DOHH2 (cell line): ENCODE results near the gene PEMT.

Experiments used
- H3F3A ChIP-seq: fragments of 200-600 bp; sonication (generic), shearing (Covaris generic); 2 replicates; pipeline ENCODE4 v1.6.0; 2016; ENCODE audit warnings: antibody characterized with exemption, mild to moderate bottlenecking; ENCODE audit not compliant: control insufficient read depth, insufficient read depth
- H3K27ac ChIP-seq: fragments of 200-600 bp; sonication (generic); 2 replicates; pipeline ENCODE4 v1.5.1; 2014; ENCODE audit warnings: low read depth, mild to moderate bottlenecking, low read length, moderate library complexity
- H3K27me3 ChIP-seq: fragments of 200-600 bp; sonication (generic); 2 replicates; pipeline ENCODE4 v1.6.1; 2014; ENCODE audit warnings: mild to moderate bottlenecking, low read length, mixed read lengths; ENCODE audit not compliant: control insufficient read depth
- H3K36me3 ChIP-seq: fragments of 200-600 bp; sonication (generic); 2 replicates; pipeline ENCODE4 v1.6.1; 2014; ENCODE audit warnings: mild to moderate bottlenecking, low read length, moderate library complexity, mixed read lengths; ENCODE audit not compliant: control insufficient read depth
- H3K4me1 ChIP-seq: fragments of 200-600 bp; sonication (generic); 2 replicates; pipeline ENCODE4 v1.6.1; 2014; ENCODE audit warnings: mild to moderate bottlenecking, low read length, mixed read lengths; ENCODE audit not compliant: control insufficient read depth
- H3K4me2 ChIP-seq: fragments of 200-600 bp; sonication (generic); 2 replicates; pipeline ENCODE4 v1.6.0; 2014; ENCODE audit warnings: mild to moderate bottlenecking, low read length, moderate library complexity
- H3K4me3 ChIP-seq: fragments of 200-600 bp; sonication (generic); 2 replicates; pipeline ENCODE4 v1.5.1; 2014; ENCODE audit warnings: mild to moderate bottlenecking, low read length, mixed read lengths
- H3K79me2 ChIP-seq: fragments of 200-600 bp; sonication (generic); 2 replicates; pipeline ENCODE4 v1.6.1; 2014; ENCODE audit warnings: mild to moderate bottlenecking, low read length, mixed read lengths; ENCODE audit not compliant: control insufficient read depth
- H3K9me2 ChIP-seq: fragments of 200-600 bp; sonication (generic); replicated peaks from 2 replicates; pipeline ENCODE4 v1.6.1; 2014; ENCODE audit warnings: mild to moderate bottlenecking, low read length, mixed read lengths; ENCODE audit not compliant: control insufficient read depth
- H3K9me3 ChIP-seq: fragments of 200-600 bp; sonication (generic); 2 replicates; pipeline ENCODE4 v1.6.1; 2014; ENCODE audit warnings: antibody characterized with exemption, low read length, mixed read lengths; ENCODE audit not compliant: control insufficient read depth, insufficient read depth
- H4K20me1 ChIP-seq: fragments of 200-600 bp; sonication (generic); 2 replicates; pipeline ENCODE4 v1.6.0; 2014; ENCODE audit warnings: low read depth, mild to moderate bottlenecking, antibody characterized with exemption, low read length, moderate library complexity; ENCODE audit not compliant: control insufficient read depth, insufficient read depth
- EZH2phosphoT487 ChIP-seq: fragments of 200-600 bp; sonication (generic); IDR thresholded peaks from 2 replicates; pipeline ENCODE4 v1.6.1; 2017; ENCODE audit warnings: borderline replicate concordance, mild to moderate bottlenecking, antibody characterized with exemption, low read length, moderate library complexity, mixed read lengths
- TF ChIP-seq, protein P1 (sequence below): fragments of 200-600 bp; sonication (generic); IDR thresholded peaks from one replicate; pipeline ENCODE4 v1.5.1; 2014; ENCODE audit warnings: antibody characterized with exemption, mild to moderate bottlenecking, low read depth, low read length; ENCODE audit not compliant: poor library complexity, severe bottlenecking

PEMT gene

DNA sequence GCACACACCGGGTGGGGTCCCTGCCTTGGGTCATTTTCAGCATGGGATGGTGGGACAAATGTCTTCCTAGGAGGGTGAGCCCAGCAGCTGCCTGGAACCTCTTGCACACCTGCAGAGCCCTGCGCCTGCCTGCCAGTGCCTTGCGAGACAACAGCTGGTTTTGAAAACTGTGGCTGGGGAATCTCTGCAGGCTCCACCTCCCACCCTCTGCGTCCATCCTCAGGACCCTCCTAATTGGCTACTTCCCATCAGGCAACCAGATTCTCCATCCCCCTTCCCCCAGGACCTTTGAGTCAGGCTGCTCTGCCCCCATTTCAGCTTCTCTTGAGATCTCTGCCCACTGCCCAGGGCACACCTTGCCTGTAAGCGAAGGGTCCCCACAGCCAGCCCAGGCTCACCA lies 26.6 kb downstream of the PEMT start:
- no peak for TF ChIP-seq EZH2phosphoT487
- TF ChIP-seq, protein P1, sequence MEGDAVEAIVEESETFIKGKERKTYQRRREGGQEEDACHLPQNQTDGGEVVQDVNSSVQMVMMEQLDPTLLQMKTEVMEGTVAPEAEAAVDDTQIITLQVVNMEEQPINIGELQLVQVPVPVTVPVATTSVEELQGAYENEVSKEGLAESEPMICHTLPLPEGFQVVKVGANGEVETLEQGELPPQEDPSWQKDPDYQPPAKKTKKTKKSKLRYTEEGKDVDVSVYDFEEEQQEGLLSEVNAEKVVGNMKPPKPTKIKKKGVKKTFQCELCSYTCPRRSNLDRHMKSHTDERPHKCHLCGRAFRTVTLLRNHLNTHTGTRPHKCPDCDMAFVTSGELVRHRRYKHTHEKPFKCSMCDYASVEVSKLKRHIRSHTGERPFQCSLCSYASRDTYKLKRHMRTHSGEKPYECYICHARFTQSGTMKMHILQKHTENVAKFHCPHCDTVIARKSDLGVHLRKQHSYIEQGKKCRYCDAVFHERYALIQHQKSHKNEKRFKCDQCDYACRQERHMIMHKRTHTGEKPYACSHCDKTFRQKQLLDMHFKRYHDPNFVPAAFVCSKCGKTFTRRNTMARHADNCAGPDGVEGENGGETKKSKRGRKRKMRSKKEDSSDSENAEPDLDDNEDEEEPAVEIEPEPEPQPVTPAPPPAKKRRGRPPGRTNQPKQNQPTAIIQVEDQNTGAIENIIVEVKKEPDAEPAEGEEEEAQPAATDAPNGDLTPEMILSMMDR, result no peak
- Histone ChIP-seq H3K27me3 (no peaks in the 10 kb centered on the region), H3K9me2 (no peaks in the 10 kb centered on the region), H3K27ac (no peak overlapping the region), H3K36me3 (no peaks in the 10 kb centered on the region), H4K20me1 (0 out of 2 replicates have a peak, but pooled peaks cover 4% of the 10 kb centered on the region), H3K4me2 (no peak overlapping the region), H3K79me2 (no peaks in the 10 kb centered on the region), H3K9me3 (no peaks in the 10 kb centered on the region), H3K4me1 (no peaks in the 10 kb centered on the region), H3F3A (no peaks in the 10 kb centered on the region), H3K4me3 (no peak overlapping the region)

DNA sequence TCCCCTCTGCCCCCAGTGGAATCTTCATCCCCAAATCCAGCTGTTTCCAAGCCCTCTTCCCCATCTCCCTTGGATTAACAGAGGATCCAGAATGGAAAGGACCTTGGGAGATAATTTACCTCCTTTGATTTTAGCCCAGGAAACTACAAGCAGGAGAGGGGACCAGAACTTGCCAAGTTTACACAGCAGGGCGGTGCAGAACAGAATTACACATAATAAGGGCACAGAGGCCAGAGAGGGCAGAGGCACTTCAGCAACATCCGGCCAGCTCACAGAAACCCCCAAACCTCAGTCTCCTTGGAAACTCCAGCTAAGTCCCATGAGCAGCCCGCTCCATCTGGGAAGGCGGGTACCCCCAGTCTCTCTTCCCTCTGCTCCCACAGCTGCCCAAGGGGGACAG lies 27.2 kb downstream of the PEMT start:
- no peak overlapping the region for H3K27ac ChIP-seq
- no peak overlapping the region for H3K4me3 ChIP-seq
- H4K20me1 ChIP-seq, result 0 out of 2 replicates have a peak, but pooled peaks cover 4% of the 10 kb centered on the region
- H3K9me3 ChIP-seq, result no peaks in the 10 kb centered on the region
- no peaks in the 10 kb centered on the region for H3K4me1 ChIP-seq
- no peak for TF ChIP-seq EZH2phosphoT487
- TF ChIP-seq, protein P1, result no peak
- H3K4me2 ChIP-seq, result no peak overlapping the region
- H3K27me3 ChIP-seq, result no peaks in the 10 kb centered on the region
- H3K9me2 ChIP-seq, result no peaks in the 10 kb centered on the region
- H3K36me3 ChIP-seq, result no peaks in the 10 kb centered on the region
- no peaks in the 10 kb centered on the region for H3K79me2 ChIP-seq
- H3F3A ChIP-seq, result no peaks in the 10 kb centered on the region

DNA sequence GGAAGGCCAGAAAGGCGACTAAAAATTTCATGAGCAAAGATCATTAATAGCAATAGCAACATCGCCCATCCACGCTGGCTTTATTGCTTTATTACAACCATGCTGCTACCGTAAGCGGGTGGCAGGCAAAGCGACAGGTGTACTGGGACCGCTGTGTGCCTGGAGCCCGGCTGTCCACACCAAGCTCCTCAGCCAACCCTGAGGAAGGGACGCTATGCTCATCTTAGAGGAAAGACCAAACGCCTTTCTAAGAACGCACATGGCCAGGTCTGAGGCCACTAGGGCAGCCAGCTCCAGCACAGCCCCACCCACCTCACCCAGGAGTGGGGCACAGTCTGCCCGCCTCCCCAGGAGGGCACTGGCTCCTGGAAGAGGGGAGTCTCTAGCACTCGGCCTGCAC lies 28.0 kb downstream of the PEMT start:
- H3F3A ChIP-seq, result no peaks in the 10 kb centered on the region
- H3K36me3 ChIP-seq, result no peaks in the 10 kb centered on the region
- no peaks in the 10 kb centered on the region for H3K4me1 ChIP-seq
- no peaks in the 10 kb centered on the region for H3K27me3 ChIP-seq
- H3K9me3 ChIP-seq, result no peaks in the 10 kb centered on the region
- H3K4me2 ChIP-seq, result no peak overlapping the region
- H3K4me3 ChIP-seq, result no peak overlapping the region
- no peak overlapping the region for H3K27ac ChIP-seq
- TF ChIP-seq, protein P1, result no peak
- TF ChIP-seq EZH2phosphoT487, result no peak
- H3K79me2 ChIP-seq, result no peaks in the 10 kb centered on the region
- 0 out of 2 replicates have a peak, but pooled peaks cover 4% of the 10 kb centered on the region for H4K20me1 ChIP-seq
- no peaks in the 10 kb centered on the region for H3K9me2 ChIP-seq
